Memory B cell (primary cell): ENCODE results near the gene ZCCHC7.
"Not testable (repeated sequence)": the region's sequence is repeated elsewhere in the genome, so short reads cannot be mapped to it uniquely, and the experiment has no call there.

Source experiments
- ATAC-seq: fragments of 150-1000 bp; cut with Tn5 transposase; 2 replicates; pipeline ENCODE4 v1.10.0; 2021; ENCODE audit warnings: low read depth, mild to moderate bottlenecking, moderate library complexity
- DNase-seq, 2 donors: peaks; one replicate each; pipeline ENCODE4 v3.0.0; 2022; ENCODE audit warnings: low spot score in 2 of 2
- H3K27ac Mint-ChIP-seq: one replicate; pipeline ENCODE4 v1.8.0; 2022; ENCODE audit warnings: mild to moderate bottlenecking, moderate library complexity, mixed read lengths
- H3K27me3 Mint-ChIP-seq: one replicate; pipeline ENCODE4 v1.8.0; 2022; ENCODE audit warnings: mixed read lengths
- H3K36me3 Mint-ChIP-seq: one replicate; pipeline ENCODE4 v1.8.0; 2022; ENCODE audit warnings: mild to moderate bottlenecking, mixed read lengths
- H3K4me1 Mint-ChIP-seq: one replicate; pipeline ENCODE4 v1.8.0; 2022; ENCODE audit warnings: mixed read lengths
- H3K4me3 Mint-ChIP-seq: one replicate; pipeline ENCODE4 v1.8.0; 2022; ENCODE audit warnings: mild to moderate bottlenecking, moderate library complexity, mixed read lengths
- H3K9me3 Mint-ChIP-seq: one replicate; pipeline ENCODE4 v1.8.0; 2022; ENCODE audit warnings: mixed read lengths

The ZCCHC7 gene

GRCh38 chr9:37197158-37198038 is 77.0 kb downstream of the ZCCHC7 start:
- H3K27me3 Mint-ChIP-seq = no peaks in the 10 kb centered on the region
- DNase-seq (peak in 1 of 2 donors; percentile 29), ATAC-seq (peak; percentile 85)
- peaks cover 22% of the 10 kb centered on the region for H3K36me3 Mint-ChIP-seq
- H3K27ac Mint-ChIP-seq = peak overlapping the region; percentile 95
- peaks cover 5% of the 10 kb centered on the region for H3K9me3 Mint-ChIP-seq
- peak overlapping the region; percentile 70 for H3K4me3 Mint-ChIP-seq
- H3K4me1 Mint-ChIP-seq = peaks cover 59% of the 10 kb centered on the region

- DNase-seq (no peak), ATAC-seq (no peak)
- peaks cover 5% of the 10 kb centered on the region for H3K9me3 Mint-ChIP-seq
- peaks cover 56% of the 10 kb centered on the region for H3K4me1 Mint-ChIP-seq
- peaks cover 22% of the 10 kb centered on the region for H3K36me3 Mint-ChIP-seq
- H3K27me3 Mint-ChIP-seq = no peaks in the 10 kb centered on the region
- H3K4me3 Mint-ChIP-seq = peak overlapping the region; percentile 44
- peak overlapping the region; percentile 95 for H3K27ac Mint-ChIP-seq
These were observed 77.8 kb downstream of the ZCCHC7 start for GRCh38 chr9:37198039-37198729.

GRCh38 chr9:37198831-37199230 is 78.5 kb downstream of the ZCCHC7 start:
- H3K4me1 Mint-ChIP-seq = peaks cover 59% of the 10 kb centered on the region
- peaks cover 7% of the 10 kb centered on the region for H3K9me3 Mint-ChIP-seq
- H3K27ac Mint-ChIP-seq = peak overlapping the region; percentile 95
- peak overlapping the region; percentile 44 for H3K4me3 Mint-ChIP-seq
- DNase-seq = no peak
- no peaks in the 10 kb centered on the region for H3K27me3 Mint-ChIP-seq
- ATAC-seq = peak; percentile 47
- H3K36me3 Mint-ChIP-seq = peaks cover 27% of the 10 kb centered on the region

GRCh38 chr9:37200433-37201005 is 80.1 kb downstream of the ZCCHC7 start:
- peak overlapping the region; percentile 95 for H3K27ac Mint-ChIP-seq
- no peaks in the 10 kb centered on the region for H3K27me3 Mint-ChIP-seq
- peaks cover 62% of the 10 kb centered on the region for H3K4me1 Mint-ChIP-seq
- H3K4me3 Mint-ChIP-seq = peak overlapping the region; percentile 44
- DNase-seq = no peak
- peaks cover 7% of the 10 kb centered on the region for H3K9me3 Mint-ChIP-seq
- ATAC-seq = no peak
- peaks cover 31% of the 10 kb centered on the region for H3K36me3 Mint-ChIP-seq

GRCh38 chr9:37201581-37201980 is 81.2 kb downstream of the ZCCHC7 start:
- H3K27ac Mint-ChIP-seq = peak overlapping the region; percentile 31
- no peak for DNase-seq
- peaks cover 7% of the 10 kb centered on the region for H3K9me3 Mint-ChIP-seq
- peaks cover 59% of the 10 kb centered on the region for H3K4me1 Mint-ChIP-seq
- peaks cover 37% of the 10 kb centered on the region for H3K36me3 Mint-ChIP-seq
- H3K27me3 Mint-ChIP-seq = no peaks in the 10 kb centered on the region
- H3K4me3 Mint-ChIP-seq = no peak overlapping the region
- ATAC-seq = no peak

- Mint-ChIP-seq H3K4me3 (no peak overlapping the region), H3K4me1 (peaks cover 62% of the 10 kb centered on the region), H3K27ac (peak overlapping the region; percentile 31), H3K36me3 (peaks cover 42% of the 10 kb centered on the region), H3K9me3 (peaks cover 7% of the 10 kb centered on the region), H3K27me3 (no peaks in the 10 kb centered on the region)
- no peak for ATAC-seq
- DNase-seq = no peak
These were observed 81.7 kb downstream of the ZCCHC7 start for GRCh38 chr9:37202091-37202490.

- peak overlapping the region; percentile 82 for H3K27ac Mint-ChIP-seq
- H3K4me1 Mint-ChIP-seq = peaks cover 58% of the 10 kb centered on the region
- not testable (repeated sequence) for H3K9me3 Mint-ChIP-seq, H3K4me3 Mint-ChIP-seq, ATAC-seq, DNase-seq, H3K27me3 Mint-ChIP-seq
- peaks cover 50% of the 10 kb centered on the region for H3K36me3 Mint-ChIP-seq
These were observed 83.1 kb downstream of the ZCCHC7 start for GRCh38 chr9:37203456-37203855.

GRCh38 chr9:37206121-37206620 is 85.8 kb downstream of the ZCCHC7 start:
- H3K27me3 Mint-ChIP-seq = no peaks in the 10 kb centered on the region
- peaks cover 47% of the 10 kb centered on the region for H3K36me3 Mint-ChIP-seq
- H3K9me3 Mint-ChIP-seq = peaks cover 2% of the 10 kb centered on the region
- H3K4me1 Mint-ChIP-seq = peaks cover 56% of the 10 kb centered on the region
- no peak overlapping the region for H3K4me3 Mint-ChIP-seq
- ATAC-seq (no peak), DNase-seq (no peak)
- no peak overlapping the region for H3K27ac Mint-ChIP-seq

GRCh38 chr9:37209431-37210386 is 89.3 kb downstream of the ZCCHC7 start:
- H3K36me3 Mint-ChIP-seq = peaks cover 32% of the 10 kb centered on the region
- DNase-seq (no peak), ATAC-seq (peak; percentile 57)
- no peaks in the 10 kb centered on the region for H3K27me3 Mint-ChIP-seq
- H3K27ac Mint-ChIP-seq = peak overlapping the region; percentile 77
- H3K4me3 Mint-ChIP-seq = peak overlapping the region; percentile 64
- peaks cover 46% of the 10 kb centered on the region for H3K4me1 Mint-ChIP-seq
- H3K9me3 Mint-ChIP-seq = no peaks in the 10 kb centered on the region

GRCh38 chr9:37210737-37211523 is 90.6 kb downstream of the ZCCHC7 start:
- Mint-ChIP-seq H3K9me3 (no peaks in the 10 kb centered on the region), H3K4me3 (peak overlapping the region; percentile 30), H3K27ac (peak overlapping the region; percentile 43), H3K36me3 (peaks cover 27% of the 10 kb centered on the region), H3K27me3 (no peaks in the 10 kb centered on the region), H3K4me1 (peaks cover 41% of the 10 kb centered on the region)
- DNase-seq = no peak
- ATAC-seq = no peak

GRCh38 chr9:37212435-37212834 is 92.1 kb downstream of the ZCCHC7 start:
- ATAC-seq (no peak), DNase-seq (no peak)
- Mint-ChIP-seq H3K36me3 (peaks cover 15% of the 10 kb centered on the region), H3K4me3 (peak overlapping the region; percentile 41), H3K9me3 (no peaks in the 10 kb centered on the region), H3K4me1 (peaks cover 35% of the 10 kb centered on the region), H3K27ac (peak overlapping the region; percentile 22), H3K27me3 (no peaks in the 10 kb centered on the region)

- Mint-ChIP-seq H3K9me3 (peaks cover under 1% of the 10 kb centered on the region), H3K27ac (no peak overlapping the region), H3K4me3 (no peak overlapping the region), H3K4me1 (peaks cover 21% of the 10 kb centered on the region), H3K36me3 (peaks cover 5% of the 10 kb centered on the region), H3K27me3 (no peaks in the 10 kb centered on the region)
- DNase-seq (no peak), ATAC-seq (no peak)
These were observed 95.0 kb downstream of the ZCCHC7 start for GRCh38 chr9:37215381-37215780.
